ENCODE results near the gene LLGL2. TPM values are rescaled to one million over a fixed set of nuclear protein-coding genes. Genes with fewer than 3 reads are reported as not detected.
A peak's percentile ranks its signal among the peaks of the same experiment; 100 is the strongest.

Gene LLGL2
- total RNA-seq, 1 donor from 2014 or later = 0.82 TPM

- FAIRE-seq = no peak
- no peak for DNase-seq (ENCODE audit: low spot score in 2 of 2)
Observed at GRCh38 chr17:75546181-75546580, 20.7 kb downstream of the LLGL2 start.

GRCh38 chr17:75547091-75547490 is 21.6 kb downstream of the LLGL2 start:
- FAIRE-seq (no peak), DNase-seq (ENCODE audit: low spot score in 2 of 2) (no peak)

- no peak for FAIRE-seq
Observed at GRCh38 chr17:75548813-75549212, 23.3 kb downstream of the LLGL2 start.

GRCh38 chr17:75549246-75550138 is 24.0 kb downstream of the LLGL2 start:
- DNase-seq (ENCODE audit: low spot score in 2 of 2) (no peak), FAIRE-seq (no peak)

More at GRCh38 chr17:75548813-75549212, 23.3 kb downstream of the LLGL2 start:
- no peak for DNase-seq (ENCODE audit: low spot score in 2 of 2)

- DNase-seq (ENCODE audit: low spot score in 2 of 2) (no peak), FAIRE-seq (no peak)
Observed at GRCh38 chr17:75550139-75550465, 24.6 kb downstream of the LLGL2 start.

GRCh38 chr17:75551266-75551665 is 25.8 kb downstream of the LLGL2 start:
- FAIRE-seq = no peak
- no peak for DNase-seq (ENCODE audit: low spot score in 2 of 2)

GRCh38 chr17:75552425-75553294 is 27.2 kb downstream of the LLGL2 start:
- DNase-seq (ENCODE audit: low spot score in 2 of 2) (no peak), FAIRE-seq (no peak)

GRCh38 chr17:75553295-75554110 is 28.0 kb downstream of the LLGL2 start:
- DNase-seq (ENCODE audit: low spot score in 2 of 2) (no peak), FAIRE-seq (no peak)

GRCh38 chr17:75555679-75556153 is 30.2 kb downstream of the LLGL2 start:
- DNase-seq (ENCODE audit: low spot score in 2 of 2) (no peak), FAIRE-seq (no peak)

- DNase-seq (ENCODE audit: low spot score in 2 of 2) (peak; percentile 69 to 75), FAIRE-seq (no peak)
Observed at GRCh38 chr17:75557075-75557851, 31.8 kb downstream of the LLGL2 start.

- DNase-seq (ENCODE audit: low spot score in 2 of 2) (no peak), FAIRE-seq (no peak)
Observed at GRCh38 chr17:75557852-75558665, 32.6 kb downstream of the LLGL2 start.

- DNase-seq (ENCODE audit: low spot score in 2 of 2) = no peak
Observed at GRCh38 chr17:75558666-75559530, 33.4 kb downstream of the LLGL2 start.

GRCh38 chr17:75559958-75560533 is 34.5 kb downstream of the LLGL2 start:
- DNase-seq (ENCODE audit: low spot score in 2 of 2) (no peak), FAIRE-seq (no peak)

More at GRCh38 chr17:75558666-75559530, 33.4 kb downstream of the LLGL2 start:
- FAIRE-seq = no peak

- no peak for FAIRE-seq
Observed at GRCh38 chr17:75561927-75562603, 36.6 kb downstream of the LLGL2 start.

GRCh38 chr17:75563063-75563758 is 37.7 kb downstream of the LLGL2 start:
- FAIRE-seq (no peak), DNase-seq (ENCODE audit: low spot score in 2 of 2) (no peak)

More at GRCh38 chr17:75561927-75562603, 36.6 kb downstream of the LLGL2 start:
- DNase-seq (ENCODE audit: low spot score in 2 of 2) = no peak

GRCh38 chr17:75564195-75564594 is 38.7 kb downstream of the LLGL2 start:
- FAIRE-seq (no peak), DNase-seq (ENCODE audit: low spot score in 2 of 2) (no peak)
